Activated naive CD8-positive, alpha-beta T cell treated with anti-CD3 and anti-CD28 coated beads, Interleukin-2, amount 10 ng/mL, durations not matched to agents 7 days and 5 days (primary cell): Measurements from ENCODE around the gene NUDT16. TPM values are rescaled to one million over a fixed set of nuclear protein-coding genes. Genes with fewer than 3 reads are reported as not detected.

Source experiments
- ATAC-seq: fragments of 150-1000 bp; cut with Tn5 transposase; one replicate; pipeline ENCODE4 v1.10.0; 2021; ENCODE audit warnings: low read depth, moderate library complexity
- POLR2A ChIA-PET: fragments of 350-600 bp; sonication (Branson Sonifier 250); formaldehyde crosslinking; loops from one replicate; lab custom pipeline; 2021; ENCODE audit warnings: antibody characterized with exemption; lab: Charles Lee
- DNase-seq: peaks from one replicate; pipeline ENCODE4 v3.0.0; 2021
- H3K27ac Mint-ChIP-seq: one replicate; pipeline ENCODE4 v1.8.0; 2022; ENCODE audit warnings: mild to moderate bottlenecking, mixed read lengths
- H3K27me3 Mint-ChIP-seq: one replicate; pipeline ENCODE4 v1.8.0; 2022; ENCODE audit warnings: mild to moderate bottlenecking, moderate library complexity, mixed read lengths
- H3K36me3 Mint-ChIP-seq: one replicate; pipeline ENCODE4 v1.8.0; 2021; ENCODE audit warnings: mild to moderate bottlenecking, mixed read lengths
- H3K4me1 Mint-ChIP-seq: one replicate; pipeline ENCODE4 v1.8.0; 2021; ENCODE audit warnings: mixed read lengths
- H3K4me3 Mint-ChIP-seq: one replicate; pipeline ENCODE4 v1.8.0; 2022; ENCODE audit warnings: mild to moderate bottlenecking, moderate library complexity, mixed read lengths
- H3K9me3 Mint-ChIP-seq: one replicate; pipeline ENCODE4 v1.8.0; 2021; ENCODE audit warnings: mixed read lengths
- total RNA-seq, 2 experiments: library from RNA; stranded (reverse); gene quantifications; one replicate each; pipeline ENCODE4 v1.2.3, GENCODE V29; 2021

Gene NUDT16
- total RNA-seq, 2 experiments from 2014 or later: 11.6 to 12.4 TPM

DNA sequence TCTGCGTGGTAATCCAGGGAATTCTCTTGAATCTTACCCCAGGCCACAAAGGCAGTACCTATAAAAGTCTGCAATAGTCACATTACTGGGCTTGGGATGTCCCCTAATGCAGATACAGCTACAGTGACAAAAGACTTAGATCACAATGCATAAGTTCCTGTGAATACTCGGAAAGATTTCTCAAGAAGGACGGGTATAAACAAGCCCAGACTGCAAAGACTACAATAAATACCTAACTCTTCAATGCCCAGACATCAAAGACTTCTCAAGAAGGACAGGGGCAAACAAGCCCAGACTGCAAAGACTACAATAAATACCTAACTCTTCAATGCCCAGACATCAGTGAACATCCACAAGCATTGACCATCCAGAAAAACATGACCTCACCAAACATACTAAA is 50.9 kb downstream of the NUDT16 start:
- Mint-ChIP-seq H3K4me1 (no peaks in the 10 kb centered on the region), H3K27ac (no peak overlapping the region), H3K4me3 (no peak overlapping the region), H3K9me3 (peaks cover 2% of the 10 kb centered on the region), H3K36me3 (no peaks in the 10 kb centered on the region), H3K27me3 (peaks cover 16% of the 10 kb centered on the region)
- ATAC-seq: no peak
- no peak for DNase-seq
- POLR2A ChIA-PET: no interaction called here

DNA sequence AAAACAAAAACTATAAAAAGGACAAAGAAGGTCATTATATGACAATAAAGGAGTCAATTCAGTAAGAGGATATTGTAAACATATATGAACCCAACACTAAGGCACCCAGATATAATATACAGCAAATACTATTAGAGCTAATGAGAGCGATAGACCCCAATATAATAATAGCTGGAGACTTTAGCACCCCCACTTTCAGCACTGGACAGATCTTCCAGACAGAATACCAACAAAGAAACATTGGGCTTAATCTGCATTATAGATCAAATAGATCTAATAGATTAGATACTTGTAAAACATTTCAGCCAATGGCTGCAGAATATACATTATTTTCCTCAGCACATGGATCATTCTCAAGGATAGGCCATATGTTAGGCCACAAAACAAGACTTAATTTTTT is 53.4 kb downstream of the NUDT16 start:
- DNase-seq (no peak), ATAC-seq (no peak)
- Mint-ChIP-seq H3K9me3 (peaks cover 2% of the 10 kb centered on the region), H3K36me3 (no peaks in the 10 kb centered on the region), H3K4me3 (no peak overlapping the region), H3K27me3 (peaks cover 19% of the 10 kb centered on the region), H3K4me1 (no peaks in the 10 kb centered on the region), H3K27ac (no peak overlapping the region)
- POLR2A ChIA-PET: no interaction called here

Other genes with a start within 250 kb of the NUDT16 start
- gene MRPL3, start 121.2 kb downstream of the NUDT16 start, total RNA-seq: 10 to 100 TPM; 55.6 to 57.5 TPM